Sigmoid colon (tissue), 7 donors: Measurements from ENCODE around the gene SPAG6. TPM values are rescaled to one million over a fixed set of nuclear protein-coding genes. Genes with fewer than 3 reads are reported as not detected.

Source experiments
- DNase-seq: peaks from one replicate; pipeline ENCODE4 v3.0.0-alpha.2; 2019
- H3K27ac ChIP-seq, 4 donors: fragments of 200-600 bp; sonication (generic); one replicate each; pipeline ENCODE4 v1.5.1; 2016 to 2019; ENCODE audit warnings: mild to moderate bottlenecking in 1 of 4
- H3K27me3 ChIP-seq, 3 donors: fragments of 200-600 bp; sonication (generic); one replicate each; pipeline ENCODE4 v1.5.1; 2019; ENCODE audit warnings: mild to moderate bottlenecking in 1 of 3
- H3K36me3 ChIP-seq, 4 donors: fragments of 200-600 bp; sonication (generic); one replicate each; pipeline ENCODE4 v1.5.1; 2016 to 2019
- H3K4me1 ChIP-seq, 4 donors: fragments of 200-600 bp; sonication (generic); one replicate each; pipeline ENCODE4 v1.5.1; 2017 to 2019
- H3K4me3 ChIP-seq, 4 donors: fragments of 200-600 bp; sonication (generic); one replicate each; pipeline ENCODE4 v1.5.1; 2017 to 2019; ENCODE audit warnings: mild to moderate bottlenecking in 2 of 4, moderate library complexity in 1 of 4
- H3K9me3 ChIP-seq, 4 donors: fragments of 200-600 bp in 3 of 4; sonication (generic) in 3 of 4; one replicate each; pipeline versions ENCODE4 v1.5.1 to v1.6.1; 2013 to 2019
- CTCF ChIP-seq, 4 experiments: fragments of 450-650 bp in 3 of 4; fragments of 200-600 bp in 1 of 4; IDR thresholded peaks; one replicate each; pipeline ENCODE4 v1.5.1; 2016 to 2019; ENCODE audit warnings: antibody characterized with exemption in 4 of 4, mild to moderate bottlenecking in 3 of 4, moderate library complexity in 2 of 4
- EP300 ChIP-seq, 4 donors: sonication (generic); formaldehyde crosslinking; IDR thresholded peaks; one replicate each; pipeline ENCODE4 v1.6.1; 2017; ENCODE audit warnings: antibody characterized with exemption in 4 of 4
- POLR2A ChIP-seq, 2 donors: fragments of 450-650 bp; IDR thresholded peaks; one replicate each; pipeline ENCODE4 v1.6.1; 2016; ENCODE audit warnings: antibody characterized with exemption in 2 of 2, mild to moderate bottlenecking in 2 of 2, moderate library complexity in 2 of 2
- POLR2AphosphoS5 ChIP-seq, 4 donors: sonication (generic); formaldehyde crosslinking; IDR thresholded peaks; one replicate each; pipeline ENCODE4 v1.6.1; 2017; ENCODE audit warnings: antibody characterized with exemption in 4 of 4
- WGBS, 2 donors: extraction: QIAGEN DNeasy Blood & Tissue Kit; methylation state at CpG; one replicate each; pipeline ENCODE4 v1.1.7; 2013; 5-methylcytosine and 5-hydroxymethylcytosine counted together
- intact Hi-C: fragments of 100-400 bp; cut with DNase I; formaldehyde crosslinking; loops from one replicate; pipeline ENCODE4 v1.15.1; 2023
- polyA plus RNA-seq, 3 donors: library from polyadenylated mRNA; stranded (reverse); fragments of 200-250 nt; gene quantifications; one replicate each; pipeline ENCODE4 v1.2.3, GENCODE V29; 2013
- total RNA-seq, 4 donors: library from RNA; depleted of rRNA; stranded (reverse); fragments of >200 nt; gene quantifications; one replicate each; pipeline ENCODE4 v1.1.0, GENCODE V29; 2016
- donor health status: healthy with polysubstance abuse.
- donor health status: Bipolar disorder and iron deficiency.
- donor health status: healthy.

SPAG6 gene
- total and polyA plus RNA-seq, 7 donors = 0.16 TPM; not detected in 6

GRCh38 chr10:22329150-22329549, 16.1 kb upstream of the SPAG6 start:
- Histone ChIP-seq H3K27me3 (peaks cover 2 to 8% (median 7%) of the 10 kb centered on the region in 3 donors), H3K4me3 (no peak overlapping the region), H3K9me3 (no peaks in the 10 kb centered on the region), H3K36me3 (peaks cover 5 to 40% (median 9%) of the 10 kb centered on the region in 4 donors), H3K4me1 (peaks cover 0 to 20% (median 18%) of the 10 kb centered on the region in 4 donors), H3K27ac (no peak overlapping the region)
- no peak for DNase-seq
- intact Hi-C loops = loop anchor here (5.0 to 10.0 kb wide), 3 partner anchors 376 to 766 kb away; partner anchors contain the start of gene MSRB2
- WGBS, 2 donors = 92 to 94% methylated on average over 3 of the region's 3 CpGs
- TF ChIP-seq EP300 (IDR thresholded peaks at IDR 0.05) = no peak
- no peak for TF ChIP-seq POLR2A (IDR thresholded peaks at IDR 0.05)
- no peak for TF ChIP-seq CTCF (IDR thresholded peaks at IDR 0.05)
- TF ChIP-seq POLR2AphosphoS5 (IDR thresholded peaks at IDR 0.05) = no peak

GRCh38 chr10:22332116-22332692, 13.1 kb upstream of the SPAG6 start:
- Histone ChIP-seq H3K4me1 (peaks cover 0 to 30% (median 29%) of the 10 kb centered on the region in 4 donors), H3K27ac (no peak overlapping the region), H3K36me3 (peaks cover 5 to 32% (median 9%) of the 10 kb centered on the region in 4 donors), H3K27me3 (peaks cover 33 to 38% (median 35%) of the 10 kb centered on the region in 3 donors), H3K4me3 (no peak overlapping the region), H3K9me3 (no peaks in the 10 kb centered on the region)
- no peak for DNase-seq
- no peak for TF ChIP-seq EP300 (IDR thresholded peaks at IDR 0.05)
- TF ChIP-seq POLR2AphosphoS5 (IDR thresholded peaks at IDR 0.05) = no peak
- no peak for TF ChIP-seq POLR2A (IDR thresholded peaks at IDR 0.05)
- no peak for TF ChIP-seq CTCF (IDR thresholded peaks at IDR 0.05)
- 91 to 93% methylated on average over 7 of the region's 7 CpGs for WGBS, 2 donors
- intact Hi-C loops = no loop called here

- TF ChIP-seq POLR2AphosphoS5 (IDR thresholded peaks at IDR 0.05) (no peak), EP300 (IDR thresholded peaks at IDR 0.05) (no peak), CTCF (IDR thresholded peaks at IDR 0.05) (no peak), POLR2A (IDR thresholded peaks at IDR 0.05) (no peak)
- no peak for DNase-seq
- Histone ChIP-seq H3K9me3 (no peaks in the 10 kb centered on the region), H3K27ac (no peak overlapping the region), H3K4me3 (no peak overlapping the region), H3K36me3 (peaks cover 5 to 20% (median 6%) of the 10 kb centered on the region in 4 donors), H3K27me3 (peaks cover 44 to 50% (median 47%) of the 10 kb centered on the region in 3 donors), H3K4me1 (peaks cover 0 to 30% (median 29%) of the 10 kb centered on the region in 4 donors)
- intact Hi-C loops = no loop called here
- 34 to 60% methylated on average over 25 of the region's 25 CpGs for WGBS, 2 donors
Measured at GRCh38 chr10:22333167-22333974, 11.9 kb upstream of the SPAG6 start.

- intact Hi-C loops = no loop called here
- no peak for DNase-seq
- Histone ChIP-seq H3K4me3 (no peak overlapping the region), H3K27ac (no peak overlapping the region), H3K4me1 (peaks cover 0 to 30% (median 29%) of the 10 kb centered on the region in 4 donors), H3K27me3 (peaks cover 46 to 55% (median 53%) of the 10 kb centered on the region in 3 donors), H3K36me3 (peaks cover 5 to 14% (median 6%) of the 10 kb centered on the region in 4 donors), H3K9me3 (no peaks in the 10 kb centered on the region)
- TF ChIP-seq POLR2AphosphoS5 (IDR thresholded peaks at IDR 0.05) = no peak
- TF ChIP-seq POLR2A (IDR thresholded peaks at IDR 0.05) = no peak
- no peak for TF ChIP-seq EP300 (IDR thresholded peaks at IDR 0.05)
- TF ChIP-seq CTCF (IDR thresholded peaks at IDR 0.05) = no peak
- WGBS, 2 donors = 59 to 70% methylated on average over 16 of the region's 16 CpGs
Measured at GRCh38 chr10:22333975-22334282, 11.4 kb upstream of the SPAG6 start.
